Spleen (tissue), 7 donors: Measurements from ENCODE around the gene SBF1.

Source experiments
- POLR2AphosphoS5 ChIP-seq, 3 donors: sonication (generic); formaldehyde crosslinking; IDR thresholded peaks; one replicate each; pipeline ENCODE4 v1.5.1; 2017; ENCODE audit warnings: antibody characterized with exemption in 3 of 3
- TF ChIP-seq, protein P1 (sequence below), 11 experiments: fragments of 200-600 bp in 7 of 11; fragments of 450-650 bp in 4 of 11; sonication (generic) in 4 of 11; IDR thresholded peaks in 8 of 11; conservative IDR thresholded peaks in 3 of 11; 1 replicate in 7 of 11; 2 replicates in 4 of 11; pipeline versions ENCODE4 v1.4.0 to v1.8.0; 2016 to 2021; ENCODE audit warnings: antibody characterized with exemption in 11 of 11, inconsistent platforms in 4 of 11, mild to moderate bottlenecking in 1 of 11
- donor health status: DM: no; HTN: no; CAD: no; lungs with moderate emphysema.
- donor health status: DM: no; HTN: no; CAD: no.
- donor health status: DM: no; HTN: no; CAD: no.

DNA sequence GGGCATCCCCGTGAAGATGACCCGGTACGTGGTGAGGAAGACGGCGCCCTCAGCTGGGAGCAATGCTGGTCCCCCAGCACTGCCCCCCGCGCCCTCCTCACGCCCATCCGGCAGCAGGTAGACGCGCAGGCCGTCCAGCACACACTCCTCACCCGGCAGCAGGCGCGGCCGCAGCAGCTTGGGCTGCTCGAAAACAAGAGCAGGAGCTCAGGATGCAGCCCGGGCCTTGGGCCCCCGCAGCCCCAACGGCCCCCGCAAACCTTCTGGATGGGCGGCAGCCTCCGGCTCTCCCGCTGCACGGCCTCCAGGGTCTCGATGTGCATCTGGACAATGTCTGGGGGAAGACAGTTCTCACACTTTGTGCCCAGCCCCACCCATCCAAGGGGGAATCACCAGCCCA lies 13.3 kb downstream of the SBF1 start:
- TF ChIP-seq, protein P1, sequence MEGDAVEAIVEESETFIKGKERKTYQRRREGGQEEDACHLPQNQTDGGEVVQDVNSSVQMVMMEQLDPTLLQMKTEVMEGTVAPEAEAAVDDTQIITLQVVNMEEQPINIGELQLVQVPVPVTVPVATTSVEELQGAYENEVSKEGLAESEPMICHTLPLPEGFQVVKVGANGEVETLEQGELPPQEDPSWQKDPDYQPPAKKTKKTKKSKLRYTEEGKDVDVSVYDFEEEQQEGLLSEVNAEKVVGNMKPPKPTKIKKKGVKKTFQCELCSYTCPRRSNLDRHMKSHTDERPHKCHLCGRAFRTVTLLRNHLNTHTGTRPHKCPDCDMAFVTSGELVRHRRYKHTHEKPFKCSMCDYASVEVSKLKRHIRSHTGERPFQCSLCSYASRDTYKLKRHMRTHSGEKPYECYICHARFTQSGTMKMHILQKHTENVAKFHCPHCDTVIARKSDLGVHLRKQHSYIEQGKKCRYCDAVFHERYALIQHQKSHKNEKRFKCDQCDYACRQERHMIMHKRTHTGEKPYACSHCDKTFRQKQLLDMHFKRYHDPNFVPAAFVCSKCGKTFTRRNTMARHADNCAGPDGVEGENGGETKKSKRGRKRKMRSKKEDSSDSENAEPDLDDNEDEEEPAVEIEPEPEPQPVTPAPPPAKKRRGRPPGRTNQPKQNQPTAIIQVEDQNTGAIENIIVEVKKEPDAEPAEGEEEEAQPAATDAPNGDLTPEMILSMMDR (IDR thresholded peaks at IDR 0.05 in 8 of 11, conservative IDR thresholded peaks at IDR 0.05 in 3 of 11), result no peak
- TF ChIP-seq POLR2AphosphoS5 (IDR thresholded peaks at IDR 0.05), result no peak
